Measurements from ENCODE around the gene CISD3. TPM values are rescaled to one million over a fixed set of nuclear protein-coding genes. Genes with fewer than 3 reads are reported as not detected.

Gene CISD3
- total RNA-seq, 1 experiment from 2014 or later = 14.1 TPM

- Histone ChIP-seq H3K36me3 (ENCODE audit: low read depth, low read length) (no peaks in the 10 kb centered on the region), H4K20me1 (ENCODE audit: low read length) (no peaks in the 10 kb centered on the region), H2AFZ (ENCODE audit: low read length) (no peak overlapping the region), H3K9me2 (replicated peaks; ENCODE audit: low read length) (no peaks in the 10 kb centered on the region), H3K27ac (ENCODE audit: low read length) (no peak overlapping the region), H3K4me3 (ENCODE audit: low read length) (no peak overlapping the region), H3K4me2 (ENCODE audit: low read length) (no peak overlapping the region), H3F3A (ENCODE audit: low read length, unreplicated experiment) (no peaks in the 10 kb centered on the region), H3K9ac (ENCODE audit: low read length) (no peak overlapping the region), H3K4me1 (ENCODE audit: insufficient read depth, low read length) (no peaks in the 10 kb centered on the region), H3K9me3 (ENCODE audit: low read length) (no peaks in the 10 kb centered on the region), H3K27me3 (ENCODE audit: low read length) (no peaks in the 10 kb centered on the region), H3K79me2 (ENCODE audit: low read length) (no peaks in the 10 kb centered on the region)
- ChIA-PET CTCF (no interaction called here), POLR2A (ENCODE audit: unreplicated experiment) (interaction anchor here (0.6 kb wide), 1 partner anchor 19 kb away, joined by 5 read pairs; no protein-coding TSS in a partner anchor)
- TF ChIP-seq CTCF (conservative IDR thresholded peaks at IDR 0.05; ENCODE audit: low read depth, low read length) = no peak
- TF ChIP-seq EZH2 (IDR thresholded peaks at IDR 0.05; ENCODE audit: low read length, unreplicated experiment) = no peak
- DNase-seq (no peak), ATAC-seq (no peak)
- BruUV-seq (replicated peaks) = no TSS peak
- intact Hi-C loops (cut with micrococcal nuclease) = no loop called here
Measured at GRCh38 chr17:38716368-38717005, 13.7 kb upstream of the CISD3 start.

GRCh38 chr17:38717139-38717745 lies 12.9 kb upstream of the CISD3 start:
- H3K4me3 ChIP-seq (ENCODE audit: low read length) = no peak overlapping the region
- no peak for DNase-seq
- ATAC-seq = no peak
- no peak overlapping the region for H2AFZ ChIP-seq (ENCODE audit: low read length)
- no peaks in the 10 kb centered on the region for H4K20me1 ChIP-seq (ENCODE audit: low read length)
- H3K4me2 ChIP-seq (ENCODE audit: low read length) = no peak overlapping the region
- ChIA-PET POLR2A (ENCODE audit: unreplicated experiment) (no interaction called here), CTCF (no interaction called here)
- no peaks in the 10 kb centered on the region for H3K9me2 ChIP-seq (replicated peaks; ENCODE audit: low read length)
- H3F3A ChIP-seq (ENCODE audit: low read length, unreplicated experiment) = no peaks in the 10 kb centered on the region
- no peaks in the 10 kb centered on the region for H3K79me2 ChIP-seq (ENCODE audit: low read length)
- no peak overlapping the region for H3K9ac ChIP-seq (ENCODE audit: low read length)
- TF ChIP-seq CTCF (conservative IDR thresholded peaks at IDR 0.05; ENCODE audit: low read depth, low read length) (no peak), EZH2phosphoT487 (IDR thresholded peaks at IDR 0.05; ENCODE audit: borderline replicate concordance, low read length) (no peak), EZH2 (IDR thresholded peaks at IDR 0.05; ENCODE audit: low read length, unreplicated experiment) (no peak)
- H3K9me3 ChIP-seq (ENCODE audit: low read length) = no peaks in the 10 kb centered on the region
- H3K36me3 ChIP-seq (ENCODE audit: low read depth, low read length) = no peaks in the 10 kb centered on the region
- no TSS peak for BruUV-seq (replicated peaks)
- H3K27ac ChIP-seq (ENCODE audit: low read length) = no peak overlapping the region
- intact Hi-C loops (cut with micrococcal nuclease) = no loop called here
- no peaks in the 10 kb centered on the region for H3K4me1 ChIP-seq (ENCODE audit: insufficient read depth, low read length)
- no peaks in the 10 kb centered on the region for H3K27me3 ChIP-seq (ENCODE audit: low read length)

DNA sequence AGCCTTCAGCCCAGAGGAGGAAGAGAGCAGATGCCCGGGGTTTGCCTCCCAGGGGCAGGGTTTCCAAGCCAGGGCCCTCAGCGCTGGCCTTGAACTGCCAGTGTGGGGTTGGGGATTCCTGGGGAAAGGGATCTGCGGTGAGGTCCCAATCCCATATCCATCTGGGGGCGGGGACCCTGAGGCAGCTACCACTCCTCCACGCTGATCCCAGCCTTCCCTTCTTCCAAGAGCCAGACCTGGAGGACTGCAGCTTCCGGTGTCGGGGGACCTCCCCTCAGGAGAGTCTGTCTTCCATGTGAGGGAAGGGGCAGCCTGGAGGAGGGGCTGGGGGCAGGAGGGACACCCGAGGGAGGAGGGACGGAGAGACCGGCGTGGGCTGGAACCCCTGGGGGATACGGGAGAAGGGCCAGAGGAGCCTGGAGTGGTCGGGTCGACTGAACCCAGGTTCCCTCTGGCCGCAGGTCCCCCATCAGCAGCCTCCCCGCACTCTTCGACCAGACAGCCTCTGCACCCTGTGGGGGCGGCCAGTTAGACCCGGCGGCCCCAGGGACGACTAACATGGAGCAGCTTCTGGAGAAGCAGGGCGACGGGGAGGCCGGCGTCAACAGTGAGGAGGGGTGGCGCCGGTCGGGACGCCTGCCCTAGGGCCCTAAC lies 10.7 kb upstream of the CISD3 start:
- H3K9ac ChIP-seq (ENCODE audit: low read length) = no peak overlapping the region
- no TSS peak for BruUV-seq (replicated peaks)
- intact Hi-C loops (cut with micrococcal nuclease) = no loop called here
- H3K79me2 ChIP-seq (ENCODE audit: low read length) = no peaks in the 10 kb centered on the region
- ATAC-seq = no peak
- TF ChIP-seq EZH2phosphoT487 (IDR thresholded peaks at IDR 0.05; ENCODE audit: borderline replicate concordance, low read length) = no peak
- no peak for TF ChIP-seq EZH2 (IDR thresholded peaks at IDR 0.05; ENCODE audit: low read length, unreplicated experiment)
- no peak for TF ChIP-seq CTCF (conservative IDR thresholded peaks at IDR 0.05; ENCODE audit: low read depth, low read length)
- H3K4me3 ChIP-seq (ENCODE audit: low read length) = no peak overlapping the region
- no peaks in the 10 kb centered on the region for H4K20me1 ChIP-seq (ENCODE audit: low read length)
- H3K27me3 ChIP-seq (ENCODE audit: low read length) = no peaks in the 10 kb centered on the region
- H3K9me3 ChIP-seq (ENCODE audit: low read length) = no peaks in the 10 kb centered on the region
- no peaks in the 10 kb centered on the region for H3F3A ChIP-seq (ENCODE audit: low read length, unreplicated experiment)
- DNase-seq = no peak
- ChIA-PET CTCF (no interaction called here), POLR2A (ENCODE audit: unreplicated experiment) (no interaction called here)
- no peak overlapping the region for H3K4me2 ChIP-seq (ENCODE audit: low read length)
- H2AFZ ChIP-seq (ENCODE audit: low read length) = no peak overlapping the region
- no peaks in the 10 kb centered on the region for H3K36me3 ChIP-seq (ENCODE audit: low read depth, low read length)
- H3K9me2 ChIP-seq (replicated peaks; ENCODE audit: low read length) = no peaks in the 10 kb centered on the region
- H3K27ac ChIP-seq (ENCODE audit: low read length) = no peak overlapping the region
- no peaks in the 10 kb centered on the region for H3K4me1 ChIP-seq (ENCODE audit: insufficient read depth, low read length)

All from PC-3 (cell line).